Measurements from ENCODE around the gene ADCY2.
"Not testable (repeated sequence)": the region's sequence is repeated elsewhere in the genome, so short reads cannot be mapped to it uniquely, and the experiment has no call there.

The ADCY2 gene

DNA sequence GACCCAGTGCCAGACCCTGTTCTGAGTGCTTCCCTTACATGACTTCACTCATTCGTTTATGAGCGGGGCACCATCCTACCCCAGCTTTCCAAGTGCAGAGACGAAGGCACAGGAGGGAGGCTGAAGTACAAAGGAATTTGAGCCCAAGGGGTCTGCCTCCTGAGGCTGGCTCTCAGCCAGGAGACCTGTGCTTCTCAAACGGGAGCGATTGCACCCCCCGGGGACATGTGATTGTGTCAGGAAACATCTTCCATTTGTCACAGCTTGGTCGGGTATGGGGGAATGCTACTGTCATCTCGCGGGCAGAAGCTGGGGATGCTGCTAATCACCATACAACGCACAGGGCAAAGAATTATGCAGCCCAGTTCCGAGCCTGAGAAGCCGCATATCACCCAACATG, 23.9 kb downstream of the ADCY2 start:
- no peak overlapping the region for H3K4me3 ChIP-seq (replicated peaks; ENCODE audit: low read depth, low read length)
- TF ChIP-seq, protein P1, sequence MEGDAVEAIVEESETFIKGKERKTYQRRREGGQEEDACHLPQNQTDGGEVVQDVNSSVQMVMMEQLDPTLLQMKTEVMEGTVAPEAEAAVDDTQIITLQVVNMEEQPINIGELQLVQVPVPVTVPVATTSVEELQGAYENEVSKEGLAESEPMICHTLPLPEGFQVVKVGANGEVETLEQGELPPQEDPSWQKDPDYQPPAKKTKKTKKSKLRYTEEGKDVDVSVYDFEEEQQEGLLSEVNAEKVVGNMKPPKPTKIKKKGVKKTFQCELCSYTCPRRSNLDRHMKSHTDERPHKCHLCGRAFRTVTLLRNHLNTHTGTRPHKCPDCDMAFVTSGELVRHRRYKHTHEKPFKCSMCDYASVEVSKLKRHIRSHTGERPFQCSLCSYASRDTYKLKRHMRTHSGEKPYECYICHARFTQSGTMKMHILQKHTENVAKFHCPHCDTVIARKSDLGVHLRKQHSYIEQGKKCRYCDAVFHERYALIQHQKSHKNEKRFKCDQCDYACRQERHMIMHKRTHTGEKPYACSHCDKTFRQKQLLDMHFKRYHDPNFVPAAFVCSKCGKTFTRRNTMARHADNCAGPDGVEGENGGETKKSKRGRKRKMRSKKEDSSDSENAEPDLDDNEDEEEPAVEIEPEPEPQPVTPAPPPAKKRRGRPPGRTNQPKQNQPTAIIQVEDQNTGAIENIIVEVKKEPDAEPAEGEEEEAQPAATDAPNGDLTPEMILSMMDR (IDR thresholded peaks at IDR 0.05; ENCODE audit: low read depth, low read length, missing control alignments) = no peak
- DNase-seq (ENCODE audit: extremely low read depth, low read depth) = no peak

DNA sequence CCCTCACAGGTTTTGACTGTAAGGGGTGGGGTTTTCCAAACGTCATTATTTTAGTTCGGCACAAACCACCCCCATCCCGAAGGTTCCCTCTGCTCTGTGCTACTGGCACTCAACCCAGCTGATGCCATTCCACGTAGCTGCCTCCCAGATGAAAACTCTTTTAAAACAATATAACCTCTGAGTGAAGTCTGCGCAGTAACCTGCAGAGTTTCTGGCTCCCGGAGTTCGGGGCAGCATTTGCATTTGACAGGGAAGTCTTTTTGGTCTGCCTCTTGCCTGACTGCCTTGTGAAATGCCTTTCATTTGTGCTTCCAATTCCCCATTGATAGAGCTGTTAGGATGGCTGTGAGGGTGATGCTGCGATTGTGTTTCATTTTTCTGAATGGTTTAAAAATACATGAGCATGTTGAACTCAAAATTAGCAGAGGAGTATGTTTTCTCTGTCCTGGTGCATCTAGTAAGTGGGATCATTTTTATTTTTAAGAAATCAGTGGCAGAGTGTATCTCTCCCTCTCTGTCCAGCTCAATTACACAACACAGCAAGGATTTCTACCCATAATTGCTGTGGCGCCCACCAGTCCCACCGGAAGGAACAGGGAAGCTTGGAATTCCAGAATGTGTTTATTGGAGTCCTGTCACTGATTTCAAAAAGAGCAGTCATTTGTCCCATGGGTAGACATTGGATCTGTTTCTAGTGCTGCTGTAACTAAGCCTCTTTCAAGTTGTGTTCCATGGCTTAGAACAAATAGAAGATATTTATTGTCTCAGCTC, 24.8 kb downstream of the ADCY2 start:
- no peak for DNase-seq (ENCODE audit: extremely low read depth, low read depth)
- H3K4me3 ChIP-seq (replicated peaks; ENCODE audit: low read depth, low read length) = no peak overlapping the region
- TF ChIP-seq, protein P1 (IDR thresholded peaks at IDR 0.05; ENCODE audit: low read depth, low read length, missing control alignments) = no peak

DNA sequence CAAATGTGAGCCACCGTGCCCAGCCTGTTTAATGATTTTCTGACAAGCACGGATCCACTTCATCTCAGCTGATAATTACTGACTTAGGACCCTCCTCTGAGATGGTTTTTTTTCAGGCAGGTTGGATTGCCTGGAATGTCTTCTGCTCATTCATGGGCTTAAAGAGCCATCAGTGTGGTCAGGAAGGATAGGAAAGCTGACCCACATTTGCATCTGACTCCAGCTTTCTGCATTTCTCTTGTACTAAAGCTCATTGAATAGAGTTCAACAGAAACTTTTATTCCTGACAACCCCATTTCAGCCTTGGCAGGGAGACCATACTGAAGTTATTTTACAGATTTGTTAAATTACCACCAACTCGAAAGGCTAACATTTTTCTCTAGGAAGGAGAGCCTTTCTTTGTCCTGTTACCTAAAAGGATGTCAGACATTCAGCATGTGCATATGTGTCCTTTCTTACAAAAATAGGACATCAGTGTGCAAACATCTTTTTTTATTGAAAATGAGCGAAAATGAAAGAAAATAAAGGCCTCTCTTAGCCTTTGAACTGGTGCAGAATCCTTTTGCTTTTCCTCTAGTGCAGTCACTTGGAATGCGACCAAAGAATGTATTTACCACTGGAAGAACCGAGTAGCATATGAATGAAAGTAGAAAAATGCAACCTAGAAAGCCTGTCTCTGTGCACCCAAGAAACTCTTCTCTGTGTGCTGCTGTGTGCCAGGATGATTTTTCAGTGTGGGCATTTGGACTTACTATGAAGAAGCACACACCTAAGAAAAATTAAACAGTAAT, 26.6 kb downstream of the ADCY2 start:
- DNase-seq (ENCODE audit: extremely low read depth, low read depth) = no peak
- H3K4me3 ChIP-seq (replicated peaks; ENCODE audit: low read depth, low read length) = no peak overlapping the region

GRCh38 chr5:7423231-7423630, 27.3 kb downstream of the ADCY2 start:
- not testable (repeated sequence) for DNase-seq (ENCODE audit: extremely low read depth, low read depth); H3K4me3 ChIP-seq (replicated peaks; ENCODE audit: low read depth, low read length)

More for the DNA sequence above, 26.6 kb downstream of the ADCY2 start:
- TF ChIP-seq, protein P1 (IDR thresholded peaks at IDR 0.05; ENCODE audit: low read depth, low read length, missing control alignments) = no peak

DNA sequence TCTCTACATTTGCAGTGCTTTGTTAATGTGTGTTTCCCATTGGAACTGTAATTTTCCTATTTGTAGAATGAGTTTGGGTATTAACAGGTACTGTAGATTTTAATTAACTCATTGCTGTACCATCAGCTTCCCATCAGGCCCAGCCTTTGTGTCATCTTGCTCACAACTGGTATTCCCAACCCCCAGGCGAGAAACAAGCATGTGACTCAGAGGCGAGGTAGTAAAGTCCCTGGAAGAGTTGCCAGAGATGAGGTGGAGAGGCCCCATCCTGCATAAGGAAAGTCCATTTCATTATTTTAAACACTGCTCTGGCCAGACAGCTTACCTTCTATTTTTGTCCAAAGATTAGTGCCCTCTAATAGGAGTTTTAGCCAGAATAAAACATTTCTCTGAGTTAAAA, 29.9 kb downstream of the ADCY2 start:
- TF ChIP-seq, protein P1 (IDR thresholded peaks at IDR 0.05; ENCODE audit: low read depth, low read length, missing control alignments) = no peak
- no peak overlapping the region for H3K4me3 ChIP-seq (replicated peaks; ENCODE audit: low read depth, low read length)
- no peak for DNase-seq (ENCODE audit: extremely low read depth, low read depth)

DNA sequence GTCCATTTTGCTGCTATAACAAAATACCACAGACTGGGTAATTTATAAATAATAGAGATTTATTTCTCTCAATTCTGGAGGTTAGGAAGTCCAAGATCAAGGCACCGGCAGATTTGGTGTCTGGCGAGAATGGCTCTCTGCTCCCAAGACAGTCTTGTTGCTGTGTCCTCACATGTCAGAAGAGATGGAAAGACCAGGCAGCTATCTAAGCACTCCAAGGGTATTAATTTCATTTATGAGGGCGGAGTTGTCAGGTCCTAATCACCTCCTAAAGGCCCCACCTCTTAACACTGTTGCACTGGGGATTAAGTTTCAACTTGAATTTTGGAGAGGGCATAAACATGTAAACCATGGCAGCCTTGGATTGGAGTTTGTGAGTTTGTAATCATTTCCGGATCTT, 30.3 kb downstream of the ADCY2 start:
- no peak overlapping the region for H3K4me3 ChIP-seq (replicated peaks; ENCODE audit: low read depth, low read length)
- no peak for DNase-seq (ENCODE audit: extremely low read depth, low read depth)
- TF ChIP-seq, protein P1 (IDR thresholded peaks at IDR 0.05; ENCODE audit: low read depth, low read length, missing control alignments) = no peak

DNA sequence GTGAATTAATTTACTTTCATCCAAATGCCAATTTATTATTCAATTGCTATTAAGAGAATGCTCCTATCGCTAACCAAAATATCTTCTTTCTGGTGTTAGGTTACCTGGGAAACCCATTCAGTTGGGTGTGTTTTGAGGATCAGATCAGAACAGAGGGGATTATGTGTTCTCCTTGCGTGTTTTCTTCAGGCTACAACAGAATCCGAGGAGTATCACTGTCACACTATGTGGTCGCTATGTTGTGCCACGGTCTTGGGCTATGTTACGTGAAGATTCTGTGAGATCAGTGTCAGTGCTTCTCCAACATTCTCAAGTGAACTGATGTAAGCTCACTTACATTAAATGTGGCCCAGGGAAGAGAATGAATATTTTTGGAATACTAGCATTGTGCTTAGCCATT, 39.0 kb downstream of the ADCY2 start:
- no peak for DNase-seq (ENCODE audit: extremely low read depth, low read depth)
- H3K4me3 ChIP-seq (replicated peaks; ENCODE audit: low read depth, low read length) = no peak overlapping the region

More for the DNA sequence above, 39.0 kb downstream of the ADCY2 start:
- TF ChIP-seq, protein P1 (IDR thresholded peaks at IDR 0.05; ENCODE audit: low read depth, low read length, missing control alignments) = no peak
